PC-9 (cell line): ENCODE data around the gene KDM5A. TPM values are rescaled to one million over a fixed set of nuclear protein-coding genes. Genes with fewer than 3 reads are reported as not detected.
"Not testable (repeated sequence)": the region's sequence is repeated elsewhere in the genome, so short reads cannot be mapped to it uniquely, and the experiment has no call there.

Experiments used
- Bru-seq: library from RNA; stranded (reverse); fragments of 400-500 nt; gene quantifications from one replicate; lab custom pipeline; 2021; lab: Mats Ljungman, UMichigan
- BruChase-seq, 2 experiments: library from RNA; stranded (reverse); fragments of 400-500 nt; gene quantifications; one replicate each; lab custom pipeline; 2021; lab: Mats Ljungman, UMichigan
- BruUV-seq: library from RNA; stranded (reverse); fragments of 400-500 nt; replicated peaks from 2 replicates; lab custom pipeline; 2021; lab: Mats Ljungman, UMichigan
- CTCF ChIA-PET: fragments of 300-600 bp; sonication (Branson Sonifier 250); formaldehyde crosslinking; loops from one replicate; lab custom pipeline; 2022; ENCODE audit warnings: antibody characterized with exemption; lab: Charles Lee
- POLR2A ChIA-PET: fragments of 300-600 bp; sonication (Branson Sonifier 250); formaldehyde crosslinking; loops from one replicate; lab custom pipeline; 2022; ENCODE audit warnings: antibody characterized with exemption; ENCODE audit not compliant: unreplicated experiment; lab: Charles Lee
- DNase-seq, 2 experiments: peaks; one replicate each; pipeline versions ENCODE4 v3.0.0 to v3.0.0-alpha.2; 2015 to 2022; ENCODE audit warnings: mixed read lengths in 1 of 2
- H2AFZ ChIP-seq: fragments of 200-600 bp; sonication (generic); 2 replicates; pipeline ENCODE4 v1.8.1; 2017; ENCODE audit warnings: antibody characterized with exemption
- H3F3A ChIP-seq: fragments of 200-600 bp; sonication (generic); 2 replicates; pipeline ENCODE4 v1.8.1; 2017; ENCODE audit warnings: antibody characterized with exemption, mild to moderate bottlenecking, low read depth; ENCODE audit not compliant: insufficient read depth
- H3K27ac ChIP-seq: fragments of 200-600 bp; sonication (generic); 2 replicates; pipeline ENCODE4 v1.6.1; 2016; ENCODE audit warnings: mixed run types
- H3K27me3 ChIP-seq: fragments of 200-600 bp; sonication (generic); 2 replicates; pipeline ENCODE4 v1.6.1; 2016; ENCODE audit warnings: low read depth, mixed run types; ENCODE audit not compliant: insufficient read depth
- H3K36me3 ChIP-seq: fragments of 200-600 bp; sonication (generic); 2 replicates; pipeline ENCODE4 v1.6.1; 2016; ENCODE audit warnings: low read depth, mixed run types
- H3K4me1 ChIP-seq: fragments of 200-600 bp; sonication (generic); replicated peaks from 2 replicates; pipeline ENCODE4 v1.6.1; 2016; ENCODE audit warnings: mixed run types; ENCODE audit not compliant: insufficient read depth
- H3K4me2 ChIP-seq: fragments of 200-600 bp; sonication (generic); 2 replicates; pipeline ENCODE4 v1.6.1; 2017; ENCODE audit warnings: mixed run types
- H3K4me3 ChIP-seq: fragments of 200-600 bp; sonication (generic); 2 replicates; pipeline ENCODE4 v1.6.1; 2016; ENCODE audit warnings: mixed run types
- H3K79me2 ChIP-seq: fragments of 200-600 bp; sonication (generic); 2 replicates; pipeline ENCODE4 v1.6.1; 2017; ENCODE audit warnings: low read depth, mixed run types
- H3K9me2 ChIP-seq: fragments of 200-600 bp; sonication (generic); 2 replicates; pipeline ENCODE4 v1.8.1; 2017; ENCODE audit warnings: mild to moderate bottlenecking; ENCODE audit not compliant: insufficient read depth
- H3K9me3 ChIP-seq: fragments of 200-600 bp; sonication (generic); 2 replicates; pipeline ENCODE4 v1.8.1; 2016; ENCODE audit warnings: low read depth; ENCODE audit not compliant: insufficient read depth
- H4K20me1 ChIP-seq: fragments of 200-600 bp; sonication (generic); 2 replicates; pipeline ENCODE4 v1.8.1; 2017; ENCODE audit not compliant: insufficient read depth
- CTCF ChIP-seq: fragments of 200-600 bp; sonication (generic); conservative IDR thresholded peaks from 2 replicates; pipeline ENCODE4 v1.6.1; 2017; ENCODE audit warnings: mixed run types, antibody characterized with exemption, mild to moderate bottlenecking, moderate library complexity
- EZH2 ChIP-seq: fragments of 200-600 bp; sonication (generic); IDR thresholded peaks from 2 replicates; pipeline ENCODE4 v1.8.0; 2017; ENCODE audit warnings: antibody characterized with exemption, low read depth
- intact Hi-C: fragments of 100-400 bp; cut with micrococcal nuclease; formaldehyde crosslinking; loops from one replicate; pipeline ENCODE4 v1.10.0; 2022; ENCODE audit not compliant: unreplicated experiment
- long read RNA-seq: library from polyadenylated mRNA; stranded (forward); transcript quantifications from one replicate; pipeline ENCODE4 v2.0.0, GENCODE V29; 2022
- total RNA-seq: library from RNA; stranded (reverse); gene quantifications from 2 replicates; pipeline ENCODE4 v1.2.3, GENCODE V29; 2021

KDM5A gene
- total RNA-seq (61.0 and 68.0 TPM in 2 replicates), Bru-seq, nascent RNA (percentile 89 among the genes with signal in this experiment), BruChase-seq, experiment 1, labeled RNA remaining after a 2-hour chase (percentile 88 among the genes with signal in this experiment), BruChase-seq, experiment 2, labeled RNA remaining after a 6-hour chase (percentile 88 among the genes with signal in this experiment)
- long read RNA-seq, full-length matches to known transcripts, result 2 of 16 reads
- long read RNA-seq, partial matches to known transcripts, result 6 of 16 reads
- long read RNA-seq, other reads (novel, unspliced or antisense), result 8 of 16 reads

- H3K79me2 ChIP-seq, result peaks cover 44% of the 10 kb centered on the region
- ChIA-PET CTCF (no interaction called here), POLR2A (interaction anchor here (0.6 to 0.7 kb wide), 8 partner anchors 10 to 789 kb away, joined by 3 to 7 read pairs (median 5); no protein-coding TSS in a partner anchor)
- TSS peak; percentile 79 for BruUV-seq
- peak; percentile 87 to 91 for DNase-seq
- peak within 1 kb of the TSS; percentile 88 for H2AFZ ChIP-seq
- peak within 1 kb of the TSS; percentile 89 for H3K4me2 ChIP-seq
- peaks cover 4% of the 10 kb centered on the region for H3F3A ChIP-seq
- H3K4me1 ChIP-seq, result peaks cover 25% of the 10 kb centered on the region
- H4K20me1 ChIP-seq, result peaks cover 36% of the 10 kb centered on the region
- H3K9me2 ChIP-seq, result no peaks in the 10 kb centered on the region
- TF ChIP-seq CTCF, result no peak
- TF ChIP-seq EZH2, result no peak
- H3K9me3 ChIP-seq, result no peaks in the 10 kb centered on the region
- no peaks in the 10 kb centered on the region for H3K27me3 ChIP-seq
- H3K4me3 ChIP-seq, result peak within 1 kb of the TSS; percentile 88
- H3K27ac ChIP-seq, result peak within 1 kb of the TSS; percentile 84
- H3K36me3 ChIP-seq, result peaks cover 22% of the 10 kb centered on the region
- intact Hi-C loops, result no loop called here
Measured at GRCh38 chr12:389142-390096, at the start of gene KDM5A. KDM5A (minus strand) TSS chr12:389320; CDS start chr12:389091, 229 bp downstream.

GRCh38 chr12:435737-436136 is 46.6 kb upstream of the KDM5A start:
- H3K79me2 ChIP-seq, H2AFZ ChIP-seq, H3K4me1 ChIP-seq, H3K9me2 ChIP-seq, DNase-seq, CTCF ChIA-PET, H3K27ac ChIP-seq, POLR2A ChIA-PET, H3F3A ChIP-seq, H4K20me1 ChIP-seq, intact Hi-C loops, H3K9me3 ChIP-seq, H3K4me3 ChIP-seq, H3K27me3 ChIP-seq, BruUV-seq, H3K36me3 ChIP-seq, H3K4me2 ChIP-seq: not testable (repeated sequence)

GRCh38 chr12:422526-422925 is 33.4 kb upstream of the KDM5A start:
- H3K4me3 ChIP-seq, result no peak overlapping the region
- H3K27me3 ChIP-seq, result no peaks in the 10 kb centered on the region
- BruUV-seq, result no TSS peak
- DNase-seq, result no peak
- CTCF ChIA-PET, result no interaction called here
- intact Hi-C loops, result no loop called here
- no peaks in the 10 kb centered on the region for H3K79me2 ChIP-seq
- H4K20me1 ChIP-seq, result no peaks in the 10 kb centered on the region
- POLR2A ChIA-PET, result no interaction called here
- no peak overlapping the region for H3K27ac ChIP-seq
- H3F3A ChIP-seq, result no peaks in the 10 kb centered on the region
- no peaks in the 10 kb centered on the region for H3K4me1 ChIP-seq
- no peak overlapping the region for H2AFZ ChIP-seq
- peaks cover 8% of the 10 kb centered on the region for H3K36me3 ChIP-seq
- no peaks in the 10 kb centered on the region for H3K9me2 ChIP-seq
- H3K9me3 ChIP-seq, result no peaks in the 10 kb centered on the region
- no peak for TF ChIP-seq CTCF
- TF ChIP-seq EZH2, result no peak
- no peak overlapping the region for H3K4me2 ChIP-seq
